A673 (cell line): ENCODE measurements around the gene LINGO1.

ENCODE experiments used
- EZH2 ChIP-seq: fragments of 200-600 bp; sonication (generic); IDR thresholded peaks from 2 replicates; pipeline ENCODE4 v1.6.1; 2017; ENCODE audit warnings: borderline replicate concordance, low read depth, mild to moderate bottlenecking, mixed read lengths, antibody characterized with exemption, low read length; ENCODE audit not compliant: poor library complexity, severe bottlenecking
- TF ChIP-seq, protein P1 (sequence below): fragments of 300-800, 200-600 bp; sonication (generic); conservative IDR thresholded peaks from 2 replicates; pipeline ENCODE4 v1.5.1; 2017; ENCODE audit warnings: low read depth, mild to moderate bottlenecking, antibody characterized with exemption, low read length, moderate library complexity, mixed read lengths

DNA sequence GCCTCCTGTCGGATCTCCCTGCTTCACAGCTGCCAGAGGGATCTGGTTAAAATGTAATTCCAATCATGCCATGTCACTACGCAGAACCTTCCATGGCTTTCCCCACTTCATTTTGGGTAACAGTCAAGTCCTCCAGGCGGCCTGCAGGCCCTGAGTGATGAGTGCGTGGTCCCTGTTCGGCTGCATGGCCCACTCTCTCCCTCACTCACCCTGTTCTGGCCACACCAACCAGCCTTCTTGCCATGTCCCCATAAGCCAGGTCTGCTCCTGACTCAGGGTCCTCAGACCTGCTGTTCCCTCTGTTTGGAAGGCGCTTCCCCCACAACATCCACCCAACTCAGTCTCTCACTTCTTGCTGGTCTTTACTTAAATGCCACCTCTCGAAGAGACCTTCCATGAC is 41.6 kb upstream of the LINGO1 start:
- TF ChIP-seq, protein P1, sequence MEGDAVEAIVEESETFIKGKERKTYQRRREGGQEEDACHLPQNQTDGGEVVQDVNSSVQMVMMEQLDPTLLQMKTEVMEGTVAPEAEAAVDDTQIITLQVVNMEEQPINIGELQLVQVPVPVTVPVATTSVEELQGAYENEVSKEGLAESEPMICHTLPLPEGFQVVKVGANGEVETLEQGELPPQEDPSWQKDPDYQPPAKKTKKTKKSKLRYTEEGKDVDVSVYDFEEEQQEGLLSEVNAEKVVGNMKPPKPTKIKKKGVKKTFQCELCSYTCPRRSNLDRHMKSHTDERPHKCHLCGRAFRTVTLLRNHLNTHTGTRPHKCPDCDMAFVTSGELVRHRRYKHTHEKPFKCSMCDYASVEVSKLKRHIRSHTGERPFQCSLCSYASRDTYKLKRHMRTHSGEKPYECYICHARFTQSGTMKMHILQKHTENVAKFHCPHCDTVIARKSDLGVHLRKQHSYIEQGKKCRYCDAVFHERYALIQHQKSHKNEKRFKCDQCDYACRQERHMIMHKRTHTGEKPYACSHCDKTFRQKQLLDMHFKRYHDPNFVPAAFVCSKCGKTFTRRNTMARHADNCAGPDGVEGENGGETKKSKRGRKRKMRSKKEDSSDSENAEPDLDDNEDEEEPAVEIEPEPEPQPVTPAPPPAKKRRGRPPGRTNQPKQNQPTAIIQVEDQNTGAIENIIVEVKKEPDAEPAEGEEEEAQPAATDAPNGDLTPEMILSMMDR, result no peak
- no peak for TF ChIP-seq EZH2
